Fibroblast of the conjunctiva (primary cell): Measurements from ENCODE around the gene TTC27.

ENCODE experiments used
- DNase-seq: peaks from one replicate; pipeline ENCODE4 v3.0.0-alpha.2; 2010; ENCODE audit warnings: low read depth

The TTC27 gene

DNA sequence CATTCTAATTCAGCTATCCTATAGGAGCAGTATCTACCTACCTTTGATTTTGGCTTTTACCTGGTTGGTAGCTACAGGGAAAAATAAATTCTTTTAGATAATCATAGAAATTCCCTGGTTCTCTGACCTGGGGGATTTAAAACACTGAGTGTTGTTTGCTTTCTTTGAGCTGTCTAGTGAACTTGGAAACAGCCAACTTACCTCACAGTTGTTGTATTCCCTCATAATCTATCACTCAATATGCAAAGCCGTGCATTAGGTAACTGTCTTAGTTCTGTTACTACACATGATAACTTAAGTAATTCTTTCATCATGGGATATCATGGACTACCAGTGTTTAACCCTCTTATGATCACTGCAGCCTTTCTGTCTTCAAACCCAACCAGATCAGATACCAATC, 127.8 kb downstream of the TTC27 start:
- DNase-seq = no peak

DNA sequence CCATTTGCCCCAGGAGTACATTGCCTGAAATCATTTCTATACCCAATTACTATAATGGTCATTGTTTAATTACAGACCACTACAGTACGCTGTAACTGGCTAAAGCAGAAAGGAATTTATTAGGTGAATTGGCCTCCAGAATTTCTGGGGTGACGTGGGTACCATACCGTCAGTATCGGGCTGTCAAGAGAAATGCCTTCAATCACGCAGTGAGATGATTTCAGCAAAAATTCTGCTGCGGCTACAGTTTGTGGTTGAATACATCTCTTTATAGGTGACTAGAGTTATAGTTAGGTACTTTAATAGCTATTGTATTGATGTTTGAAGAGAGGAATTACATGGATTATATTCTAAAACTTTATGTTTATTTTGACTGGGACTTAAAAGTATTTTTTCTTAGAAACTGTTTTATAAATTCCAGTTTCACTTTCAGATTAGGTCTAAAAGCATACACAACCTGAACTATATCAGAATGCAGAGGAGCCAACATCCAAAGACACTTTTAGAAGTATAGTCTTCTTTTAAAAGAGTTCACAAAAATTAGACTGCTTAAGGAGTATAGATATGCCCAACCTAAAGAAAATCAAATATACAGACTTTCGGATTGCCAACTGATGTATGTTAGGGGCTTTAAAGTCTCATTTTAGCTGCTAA, 128.4 kb downstream of the TTC27 start:
- no peak for DNase-seq

DNA sequence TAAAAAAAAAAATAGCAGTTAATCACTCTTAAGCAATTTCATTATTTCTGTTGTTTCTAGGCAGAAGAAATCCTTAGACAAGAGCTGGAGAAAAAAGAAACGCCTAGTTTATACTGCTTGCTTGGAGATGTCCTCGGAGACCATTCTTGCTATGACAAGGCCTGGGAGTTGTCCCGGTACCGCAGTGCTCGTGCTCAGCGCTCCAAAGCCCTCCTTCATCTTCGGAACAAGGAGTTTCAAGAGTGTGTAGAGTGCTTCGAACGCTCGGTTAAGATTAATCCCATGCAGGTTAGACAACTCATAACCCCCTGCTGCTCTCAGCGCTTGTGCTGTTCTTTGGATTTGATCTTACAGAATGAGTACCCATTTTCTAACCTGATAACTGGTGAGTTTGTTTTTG, 130.4 kb downstream of the TTC27 start:
- DNase-seq = no peak

DNA sequence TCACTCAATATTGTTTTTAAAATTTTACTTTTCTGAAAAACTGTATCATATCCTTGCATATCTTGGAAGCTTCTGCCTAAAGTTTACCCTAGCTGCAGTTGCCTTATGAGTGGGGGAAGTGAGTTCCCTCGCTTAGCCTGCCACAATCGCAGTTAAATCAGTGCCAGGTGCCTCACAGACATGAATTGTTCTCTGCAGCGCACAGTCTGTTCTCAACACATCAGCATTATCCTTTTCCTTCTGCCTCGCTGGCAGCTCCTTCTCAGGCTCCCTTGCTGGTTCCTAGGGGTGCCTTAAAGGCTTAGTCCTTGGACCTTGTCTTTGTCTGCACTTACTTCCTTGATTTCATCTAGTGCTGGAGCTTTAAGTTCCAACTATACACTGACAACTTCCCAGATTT, 132.8 kb downstream of the TTC27 start:
- no peak for DNase-seq

- DNase-seq = no peak
Measured at GRCh38 chr2:32768387-32769174, 140.7 kb downstream of the TTC27 start.

- DNase-seq = no peak
Measured at GRCh38 chr2:32770360-32770759, 142.5 kb downstream of the TTC27 start.

- DNase-seq = peak; percentile 63
Measured at GRCh38 chr2:32772638-32773447, 145.0 kb downstream of the TTC27 start.

GRCh38 chr2:32773448-32773808, 145.6 kb downstream of the TTC27 start:
- no peak for DNase-seq

DNA sequence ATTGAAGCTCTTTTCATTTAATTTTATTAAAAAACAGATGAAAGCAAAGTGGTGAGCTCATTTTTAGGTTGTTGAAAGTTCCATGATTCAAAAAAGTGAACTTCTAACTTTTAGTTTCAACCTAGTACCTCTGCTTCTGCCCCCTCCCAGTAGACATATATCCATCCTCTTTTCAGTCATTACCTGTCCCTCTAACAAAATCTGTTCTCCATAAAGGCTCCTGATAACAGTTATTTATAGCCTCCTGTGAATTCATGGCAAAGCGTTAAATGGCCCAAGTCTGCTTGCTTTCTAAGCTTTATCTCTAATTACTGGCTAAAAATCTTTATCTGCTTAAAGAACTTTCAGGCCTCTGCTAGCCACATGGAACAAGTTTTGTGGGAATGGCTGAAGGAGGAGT, 148.1 kb downstream of the TTC27 start:
- no peak for DNase-seq

DNA sequence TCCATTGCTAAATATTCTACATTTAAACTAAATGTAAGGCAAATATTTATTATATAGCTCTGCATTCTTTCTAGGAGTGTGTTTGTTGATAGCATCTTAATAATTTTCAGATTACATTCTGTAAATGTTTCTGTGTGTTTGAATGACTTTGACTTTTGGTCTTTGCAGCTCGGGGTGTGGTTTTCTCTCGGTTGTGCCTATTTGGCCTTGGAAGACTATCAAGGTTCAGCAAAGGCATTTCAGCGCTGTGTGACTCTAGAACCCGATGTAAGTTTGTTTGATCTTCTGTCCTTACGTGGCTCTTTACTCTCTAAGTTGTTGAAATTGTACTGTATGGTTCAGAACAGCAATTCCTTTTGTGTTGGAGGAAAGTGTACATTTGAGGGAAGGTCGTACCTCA, 149.9 kb downstream of the TTC27 start:
- DNase-seq = no peak

GRCh38 chr2:32780961-32781360, 153.1 kb downstream of the TTC27 start:
- no peak for DNase-seq

DNA sequence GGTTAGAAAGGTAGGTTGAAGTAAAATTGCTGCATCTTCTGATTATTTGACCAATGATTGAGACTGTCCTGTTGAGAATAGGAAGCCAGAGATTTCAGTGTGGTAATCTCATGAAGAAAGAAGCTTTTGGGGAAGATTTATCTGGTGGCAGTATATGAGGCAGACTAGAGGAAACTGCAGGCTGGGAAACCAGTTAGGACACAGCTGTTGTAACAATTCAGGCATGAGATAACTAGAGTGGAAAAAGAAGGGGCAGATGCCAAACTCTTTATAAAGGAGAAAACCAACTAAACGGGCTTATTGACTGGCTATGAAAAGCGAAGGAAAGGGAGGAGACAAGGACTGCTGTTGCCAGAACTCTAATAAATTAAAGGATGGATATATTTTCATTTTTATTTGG, 155.6 kb downstream of the TTC27 start:
- no peak for DNase-seq

- DNase-seq = no peak
Measured at GRCh38 chr2:32783933-32784332, 156.1 kb downstream of the TTC27 start.

DNA sequence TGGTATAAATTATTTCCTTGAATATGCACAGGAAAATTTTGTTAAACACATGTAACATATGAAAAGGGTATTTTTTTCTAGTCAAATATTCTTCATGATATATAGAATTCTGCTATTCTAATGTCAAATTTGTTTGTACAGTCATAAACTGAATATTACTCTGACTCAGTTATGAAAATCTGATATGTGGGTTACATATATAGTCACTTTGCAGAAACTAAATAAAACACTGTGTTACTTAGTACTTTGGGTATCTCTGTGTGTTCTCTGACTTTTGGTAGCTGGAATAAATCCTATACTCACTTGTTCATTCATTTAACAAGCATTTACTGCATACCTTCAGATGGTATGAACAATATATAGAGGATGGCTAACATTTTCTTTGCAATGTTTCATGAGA, 159.4 kb downstream of the TTC27 start:
- no peak for DNase-seq

DNA sequence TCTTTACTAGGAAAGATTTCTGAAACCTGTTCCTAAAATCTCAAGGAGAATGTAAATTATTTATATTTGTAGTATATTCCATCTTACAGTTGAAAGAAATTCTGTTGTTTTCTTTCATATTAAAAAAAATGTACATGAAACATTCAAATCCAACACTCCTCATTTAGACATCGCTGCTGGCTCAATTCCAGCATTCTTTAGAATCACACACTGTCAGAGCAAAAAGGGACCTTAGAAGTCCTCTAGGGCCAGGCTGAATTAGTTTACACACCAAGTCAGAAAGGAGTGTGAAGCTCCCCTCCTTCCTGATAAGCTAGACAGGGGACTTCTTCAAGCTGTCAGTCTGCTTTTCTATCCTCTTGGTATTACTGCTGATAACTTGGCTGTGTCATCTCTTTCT, 160.3 kb downstream of the TTC27 start:
- DNase-seq = no peak

DNA sequence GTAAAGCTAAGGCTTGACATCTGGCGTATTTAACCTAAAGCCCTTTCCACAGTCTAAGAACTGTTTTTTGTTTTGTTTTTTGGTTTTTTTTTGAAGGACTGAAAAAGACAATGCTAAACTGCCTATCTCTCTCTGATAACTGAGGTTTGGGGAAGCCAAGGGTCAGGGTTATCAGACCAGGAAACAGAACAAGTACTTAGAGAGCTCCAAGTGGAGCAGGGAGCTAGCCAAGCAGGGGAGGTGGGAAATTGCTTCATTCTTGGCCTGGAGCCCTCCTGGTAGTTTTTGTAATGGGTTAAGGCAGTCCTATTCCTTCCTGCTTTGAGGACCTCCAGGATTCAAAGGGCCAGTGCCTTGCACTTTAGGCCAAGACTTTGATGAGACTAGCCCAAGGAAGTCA, 164.6 kb downstream of the TTC27 start:
- no peak for DNase-seq

DNA sequence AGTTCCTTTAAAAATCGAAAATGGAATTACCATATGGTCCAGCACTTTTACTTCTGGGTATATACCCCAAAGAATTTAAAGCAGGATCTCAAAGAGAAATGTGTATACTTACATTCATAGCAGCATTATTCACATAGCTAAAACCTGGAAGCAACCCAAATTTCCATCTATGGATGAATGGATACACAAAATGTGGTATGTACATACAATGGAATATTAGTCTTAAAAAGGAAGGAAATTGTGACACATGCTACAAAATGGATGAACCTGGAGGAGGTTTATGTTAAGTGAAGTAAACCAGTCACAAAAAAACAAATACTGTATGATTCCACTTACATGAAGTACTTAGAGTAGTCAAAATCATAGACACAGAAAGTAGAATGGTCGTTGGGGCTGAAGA, 171.0 kb downstream of the TTC27 start:
- DNase-seq = no peak

DNA sequence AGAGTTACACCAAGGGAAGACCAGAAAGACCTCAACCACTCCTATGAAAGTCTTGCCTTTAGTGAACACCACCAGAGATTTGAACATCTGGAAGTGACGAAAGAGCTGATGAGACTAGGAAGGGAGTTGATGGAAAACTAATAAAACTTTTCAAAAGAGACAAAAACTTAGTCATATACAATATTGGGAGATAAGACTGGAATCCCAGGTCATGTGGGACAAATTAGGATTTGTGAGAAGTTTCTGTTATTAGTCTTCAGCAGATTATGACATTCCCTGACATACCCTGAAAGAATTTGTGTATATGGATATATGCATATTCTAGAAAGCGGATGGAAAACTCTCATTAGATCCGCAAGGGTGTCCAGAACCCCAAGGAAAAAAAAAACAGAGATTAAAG, 173.9 kb downstream of the TTC27 start:
- no peak for DNase-seq

- no peak for DNase-seq
Measured at GRCh38 chr2:32802877-32803276, 175.0 kb downstream of the TTC27 start.

GRCh38 chr2:32804205-32804604, 176.4 kb downstream of the TTC27 start:
- DNase-seq = no peak

GRCh38 chr2:32805104-32806095, 177.6 kb downstream of the TTC27 start:
- DNase-seq = no peak

- DNase-seq = no peak
Measured at GRCh38 chr2:32806857-32807256, 179.0 kb downstream of the TTC27 start.
